Retinal pigment epithelial cell (primary cell): ENCODE data around the gene CUTA.

Source experiments
- DNase-seq: peaks from one replicate; pipeline ENCODE4 v3.0.0-alpha.2; 2010; ENCODE audit warnings: low read depth
- H3K4me3 ChIP-seq: 2 replicates; pipeline ENCODE4 v1.5.1; 2011; ENCODE audit warnings: mild to moderate bottlenecking, low read length, control low read depth, moderate library complexity
- TF ChIP-seq, protein P1 (sequence below): conservative IDR thresholded peaks from 2 replicates; pipeline ENCODE4 v1.5.1; 2011; ENCODE audit warnings: low read depth, low read length, control low read depth, inconsistent platforms

Gene CUTA

DNA sequence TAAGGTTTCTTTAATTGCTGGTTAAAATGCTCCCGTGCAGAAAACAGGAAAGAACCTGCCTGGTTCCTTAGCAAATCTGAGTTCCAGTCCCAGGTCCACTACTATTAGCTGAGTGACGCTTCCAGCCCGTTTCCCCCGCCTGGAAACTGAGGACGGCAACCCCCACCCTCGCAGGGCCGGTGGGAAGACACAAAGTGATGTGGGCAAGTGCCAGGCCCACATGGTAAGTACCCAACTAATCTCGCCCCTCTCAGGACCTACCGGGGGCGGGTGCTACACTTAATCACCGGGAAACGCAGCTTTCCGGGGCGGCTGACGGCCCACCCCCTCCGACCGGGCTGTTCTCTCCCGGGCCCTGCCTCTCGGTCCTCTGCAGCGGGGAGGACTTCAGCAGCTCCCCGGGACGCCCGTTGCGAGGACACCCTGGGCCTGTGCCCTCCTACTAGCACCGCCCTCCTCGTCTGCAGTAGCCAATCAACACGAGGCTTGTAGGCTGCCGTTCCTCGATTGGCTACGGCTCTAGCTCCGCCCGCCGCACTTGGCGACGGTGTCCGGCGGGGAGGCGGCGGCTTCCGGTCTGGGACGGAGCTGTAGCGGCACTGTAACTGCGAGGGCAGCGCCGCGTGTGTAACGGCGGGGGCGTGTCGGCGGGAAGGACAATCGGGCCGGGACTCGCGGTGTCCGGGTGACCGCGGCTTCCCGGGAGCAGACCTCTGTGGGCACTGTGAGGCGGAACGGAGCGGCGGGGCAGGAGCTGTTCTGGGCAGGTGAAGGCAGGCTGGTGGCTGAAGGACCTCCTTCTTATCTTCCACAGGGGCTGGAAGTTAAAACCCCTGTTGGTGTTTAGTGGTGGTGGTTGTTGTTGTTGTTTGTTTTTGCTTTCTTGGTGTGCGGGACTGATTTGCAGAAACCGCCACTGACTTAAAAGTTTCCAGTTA, 36.4 kb upstream of the CUTA start, which contains the start of gene ZBTB9:
Gene ZBTB9, plus strand, starts transcription at position 568 of the 938 bp plus-strand sequence. CDS start 525 bp downstream, outside the sequence.
- peak; percentile 85 for DNase-seq
- H3K4me3 ChIP-seq, result peak within 1 kb of the TSS; percentile 89
- TF ChIP-seq, protein P1, sequence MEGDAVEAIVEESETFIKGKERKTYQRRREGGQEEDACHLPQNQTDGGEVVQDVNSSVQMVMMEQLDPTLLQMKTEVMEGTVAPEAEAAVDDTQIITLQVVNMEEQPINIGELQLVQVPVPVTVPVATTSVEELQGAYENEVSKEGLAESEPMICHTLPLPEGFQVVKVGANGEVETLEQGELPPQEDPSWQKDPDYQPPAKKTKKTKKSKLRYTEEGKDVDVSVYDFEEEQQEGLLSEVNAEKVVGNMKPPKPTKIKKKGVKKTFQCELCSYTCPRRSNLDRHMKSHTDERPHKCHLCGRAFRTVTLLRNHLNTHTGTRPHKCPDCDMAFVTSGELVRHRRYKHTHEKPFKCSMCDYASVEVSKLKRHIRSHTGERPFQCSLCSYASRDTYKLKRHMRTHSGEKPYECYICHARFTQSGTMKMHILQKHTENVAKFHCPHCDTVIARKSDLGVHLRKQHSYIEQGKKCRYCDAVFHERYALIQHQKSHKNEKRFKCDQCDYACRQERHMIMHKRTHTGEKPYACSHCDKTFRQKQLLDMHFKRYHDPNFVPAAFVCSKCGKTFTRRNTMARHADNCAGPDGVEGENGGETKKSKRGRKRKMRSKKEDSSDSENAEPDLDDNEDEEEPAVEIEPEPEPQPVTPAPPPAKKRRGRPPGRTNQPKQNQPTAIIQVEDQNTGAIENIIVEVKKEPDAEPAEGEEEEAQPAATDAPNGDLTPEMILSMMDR, result no peak

DNA sequence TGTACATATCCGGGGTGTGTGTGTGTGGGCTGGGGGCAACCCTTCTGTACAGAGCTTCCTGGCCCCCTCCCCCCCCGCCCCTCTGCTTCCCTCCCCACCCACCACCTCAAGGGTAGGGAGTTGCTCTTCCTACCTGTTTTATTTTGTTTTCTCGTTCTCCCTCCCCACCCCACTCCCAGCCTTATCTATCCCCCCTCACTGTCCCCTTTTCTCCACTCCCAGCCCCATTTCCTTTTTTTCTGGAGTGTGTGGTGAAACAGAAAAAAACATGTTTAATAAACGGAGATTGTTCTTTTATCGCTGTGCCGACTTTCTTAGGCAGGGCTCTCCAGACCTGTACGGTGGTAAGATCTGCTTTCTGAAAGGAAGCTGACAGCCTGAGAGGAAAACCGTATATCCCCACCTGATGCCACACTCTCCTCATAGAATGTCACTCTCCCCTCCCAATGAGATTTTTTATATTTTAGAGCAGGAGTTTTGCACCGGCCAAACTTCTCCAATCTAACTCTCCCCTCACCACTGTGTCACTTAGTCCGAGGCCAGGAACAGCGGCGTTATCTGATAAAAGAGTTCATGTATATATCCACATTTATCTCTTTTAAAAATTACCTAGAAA, 35.6 kb upstream of the CUTA start:
- H3K4me3 ChIP-seq, result peak overlapping the region; percentile 89
- TF ChIP-seq, protein P1, result no peak
- DNase-seq, result no peak

DNA sequence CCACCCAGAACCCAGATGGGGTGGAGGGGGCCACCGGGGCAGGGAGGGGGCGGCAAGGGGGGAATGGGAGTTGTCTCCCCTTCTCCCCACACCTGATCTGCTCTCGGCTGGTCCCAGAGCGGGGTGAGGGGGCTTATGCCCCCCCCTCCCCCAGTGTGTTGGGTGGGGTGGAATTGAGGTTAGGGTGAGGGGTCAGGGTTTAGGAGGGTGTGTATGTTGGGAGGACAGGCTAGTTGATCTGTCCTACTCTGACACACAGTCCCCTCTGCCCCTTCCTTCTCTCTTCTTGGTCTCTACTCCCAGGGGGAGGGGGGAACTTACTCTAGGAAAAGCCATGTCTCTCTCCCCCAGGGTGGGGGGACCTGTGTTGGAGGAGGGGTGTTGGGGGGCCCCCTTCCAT, 34.6 kb upstream of the CUTA start:
- TF ChIP-seq, protein P1, result no peak
- no peak overlapping the region for H3K4me3 ChIP-seq
- DNase-seq, result no peak

DNA sequence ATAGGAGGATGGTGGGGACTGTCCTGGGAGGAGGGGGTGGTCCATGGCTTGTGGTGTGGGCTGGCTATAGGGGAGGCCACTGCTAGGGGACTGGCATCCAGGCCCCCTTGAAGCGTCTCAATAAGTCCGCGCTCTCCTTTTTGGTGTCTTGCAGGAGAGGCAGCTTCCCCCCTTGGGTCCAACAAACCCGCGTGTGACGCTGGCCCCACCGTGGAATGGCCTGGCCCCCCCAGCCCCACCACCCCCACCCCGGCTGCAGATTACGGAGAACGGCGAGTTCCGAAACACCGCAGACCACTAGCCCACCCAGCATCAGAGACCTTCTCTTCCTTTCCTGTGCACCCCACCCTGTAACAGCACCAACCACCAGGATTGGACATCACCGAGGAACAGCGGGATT, 33.7 kb upstream of the CUTA start:
- TF ChIP-seq, protein P1, result no peak
- DNase-seq, result no peak
- H3K4me3 ChIP-seq, result no peak overlapping the region

DNA sequence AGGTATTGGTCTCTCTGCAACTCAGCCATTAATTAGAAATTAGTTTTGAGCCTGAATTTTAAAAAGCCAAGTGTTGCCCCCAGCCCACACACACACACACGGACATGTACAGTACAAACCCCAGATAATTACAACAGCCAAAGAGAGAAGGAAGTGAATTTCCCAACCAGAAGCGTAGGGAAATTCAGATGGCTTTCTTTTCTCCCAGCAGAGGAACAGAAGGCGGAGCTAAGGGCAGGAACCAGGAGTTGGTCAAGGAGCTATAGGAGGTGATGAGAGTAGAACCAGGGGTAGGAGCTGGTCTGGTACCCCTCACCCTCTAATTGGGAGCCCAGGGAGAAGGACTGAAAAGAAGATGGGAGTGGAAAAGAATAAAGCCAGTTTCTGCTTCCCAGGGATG, 32.5 kb upstream of the CUTA start:
- no peak for DNase-seq
- TF ChIP-seq, protein P1, result no peak
- no peak overlapping the region for H3K4me3 ChIP-seq

DNA sequence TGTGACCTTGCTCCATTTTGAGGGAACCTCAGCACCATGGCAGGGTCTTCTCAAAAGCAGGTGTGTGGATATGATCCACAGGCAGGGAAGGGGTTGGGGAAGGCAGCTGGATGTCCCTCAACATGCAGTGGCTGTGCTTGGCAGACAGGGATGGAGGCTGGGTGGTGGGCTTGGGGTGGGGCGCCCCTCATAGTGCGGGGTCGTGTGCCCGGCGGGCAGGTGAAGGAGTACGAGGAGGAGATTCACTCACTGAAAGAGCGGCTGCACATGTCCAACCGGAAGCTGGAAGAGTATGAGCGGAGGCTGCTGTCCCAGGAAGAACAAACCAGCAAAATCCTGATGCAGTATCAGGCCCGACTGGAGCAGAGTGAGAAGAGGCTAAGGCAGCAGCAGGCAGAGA, 28.4 kb upstream of the CUTA start:
- no peak for DNase-seq
- no peak overlapping the region for H3K4me3 ChIP-seq
- TF ChIP-seq, protein P1, result no peak

DNA sequence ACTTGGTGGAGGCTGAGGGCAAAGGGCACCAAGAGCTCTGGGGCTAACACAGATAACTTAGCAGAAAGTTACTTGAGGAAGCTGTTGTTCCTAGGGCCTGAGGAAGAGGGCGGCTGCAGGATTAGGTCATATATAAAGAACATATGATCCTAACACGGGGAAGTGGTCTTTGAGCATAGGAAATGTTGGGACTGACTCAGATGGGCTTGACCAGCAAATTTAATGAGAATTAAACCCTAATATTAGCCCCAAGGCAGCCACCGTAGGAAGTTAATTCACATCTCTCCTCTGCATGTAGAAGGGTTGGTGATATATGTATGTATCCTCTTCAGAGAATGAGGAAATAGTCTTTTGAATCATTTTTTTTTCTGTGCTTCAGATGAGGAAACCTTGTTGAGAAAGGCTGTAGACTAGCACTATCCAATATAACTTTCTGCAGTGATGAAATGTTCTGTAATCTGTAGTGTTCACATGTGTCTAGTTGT, 27.3 kb upstream of the CUTA start:
- TF ChIP-seq, protein P1, result no peak
- no peak for DNase-seq
- no peak overlapping the region for H3K4me3 ChIP-seq
